Measurements from ENCODE around the gene CPNE2. TPM values are rescaled to one million over a fixed set of nuclear protein-coding genes. Genes with fewer than 3 reads are reported as not detected.
A peak's percentile ranks its signal among the peaks of the same experiment; 100 is the strongest.

The CPNE2 gene
- polyA plus RNA-seq, 3 donors, result 29.6 to 35.4 (median 31.4) TPM

DNA sequence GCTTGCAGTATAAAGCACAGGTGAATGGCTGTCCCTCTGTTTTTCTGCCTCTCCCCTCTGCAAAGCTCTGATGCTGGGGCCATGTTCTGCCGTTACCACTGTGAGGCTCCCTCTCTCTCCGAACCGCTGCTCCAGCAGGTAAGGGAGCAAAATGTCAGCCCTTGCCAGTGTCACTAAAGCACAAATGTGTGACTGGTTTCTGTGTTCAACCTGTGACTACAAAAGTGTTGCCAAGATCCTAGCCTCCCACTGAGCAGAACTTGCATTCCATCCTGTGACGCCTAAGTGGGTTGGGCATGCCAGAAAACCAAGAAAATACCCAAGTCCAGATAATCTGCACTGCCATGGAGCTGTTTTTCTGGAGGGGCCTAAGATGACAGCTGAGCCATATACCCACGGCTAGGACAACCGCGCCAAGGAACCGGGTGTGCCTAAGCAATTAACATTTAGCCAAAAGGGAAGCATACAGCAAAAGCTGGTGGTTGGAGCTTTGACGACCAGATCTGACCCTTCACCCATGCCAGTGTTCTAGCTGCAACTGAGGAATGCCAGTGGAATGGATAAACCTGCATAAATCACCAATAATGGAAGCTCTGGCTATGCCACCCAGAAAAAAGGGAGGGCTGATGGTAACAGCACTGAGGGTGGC lies 58.4 kb downstream of the CPNE2 start:
- no peak for DNase-seq (ENCODE audit: extremely low read depth in 1 of 11, low read depth in 9 of 11, low spot score in 4 of 11)

GRCh38 chr16:57151369-57151768 lies 59.0 kb downstream of the CPNE2 start:
- DNase-seq (ENCODE audit: extremely low read depth in 1 of 11, low read depth in 9 of 11, low spot score in 4 of 11), result no peak

DNA sequence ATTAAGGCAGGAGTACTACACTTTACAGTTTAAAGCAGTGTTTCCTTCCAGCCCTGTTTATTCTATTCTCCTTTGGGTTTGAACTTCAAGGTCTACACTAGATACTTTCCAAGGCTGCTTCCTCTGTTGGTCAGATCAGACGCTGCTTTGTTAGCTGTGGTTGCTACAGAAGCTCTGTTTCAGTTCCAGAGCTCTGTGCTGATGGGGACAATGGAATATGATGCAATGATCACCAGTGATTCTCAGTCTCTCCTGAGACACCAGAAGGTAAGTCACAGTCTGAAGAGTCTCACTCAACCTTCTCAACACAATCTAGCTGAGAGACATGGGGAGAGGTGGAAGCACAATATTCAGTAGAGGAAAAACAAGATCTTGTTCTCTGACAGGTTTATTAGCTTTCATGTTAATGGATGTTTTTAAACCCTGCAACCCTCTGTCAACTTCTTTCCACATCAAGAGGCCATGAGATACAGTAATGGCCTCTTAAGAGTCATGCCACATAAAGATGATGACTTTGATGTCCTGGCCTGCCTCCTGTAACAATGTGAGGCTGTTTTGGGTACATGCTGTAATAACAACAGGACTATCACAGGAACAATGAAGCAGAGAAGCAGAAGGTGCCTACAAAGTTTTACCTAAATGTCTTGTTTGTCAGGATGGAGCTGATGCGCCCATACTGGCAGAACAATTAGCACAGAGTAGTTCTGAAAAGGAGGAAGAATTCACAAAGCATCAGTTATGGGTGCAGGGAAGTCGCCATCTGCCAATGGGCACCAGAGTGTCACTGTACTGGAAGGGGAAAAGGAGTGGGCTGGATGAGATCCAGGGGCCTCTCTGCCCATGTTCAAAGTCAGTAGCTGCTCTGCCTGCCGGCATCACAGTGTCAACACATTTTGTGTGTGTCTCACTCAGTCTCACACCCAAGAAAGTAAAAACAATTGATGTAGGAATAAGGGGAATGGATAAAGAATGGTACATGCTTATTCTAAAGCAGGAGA lies 60.0 kb downstream of the CPNE2 start:
- no peak for DNase-seq (ENCODE audit: extremely low read depth in 1 of 11, low read depth in 9 of 11, low spot score in 4 of 11)

GRCh38 chr16:57153841-57154240 lies 61.5 kb downstream of the CPNE2 start:
- DNase-seq (ENCODE audit: extremely low read depth in 1 of 11, low read depth in 9 of 11, low spot score in 4 of 11), result no peak

GRCh38 chr16:57155702-57156350 lies 63.4 kb downstream of the CPNE2 start:
- no peak for DNase-seq (ENCODE audit: extremely low read depth in 1 of 11, low read depth in 9 of 11, low spot score in 4 of 11)

DNA sequence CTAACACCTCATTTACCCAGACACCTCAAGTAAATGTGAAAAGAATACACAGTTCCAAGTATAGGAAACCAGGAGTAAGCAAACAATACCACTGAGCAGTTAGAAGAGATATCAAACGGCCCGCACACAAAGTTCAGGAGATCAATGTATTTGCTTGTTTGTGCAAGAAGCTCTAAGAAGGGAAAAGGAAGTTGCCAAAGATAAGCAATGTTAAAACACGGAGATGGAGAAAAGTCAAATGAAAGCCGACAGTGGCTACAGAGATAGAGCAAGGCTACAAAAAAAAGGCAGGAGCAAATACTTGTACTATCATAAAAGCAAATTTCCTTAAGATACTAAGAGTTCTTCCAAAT lies 63.9 kb downstream of the CPNE2 start:
- DNase-seq (ENCODE audit: extremely low read depth in 1 of 11, low read depth in 9 of 11, low spot score in 4 of 11), result no peak

DNA sequence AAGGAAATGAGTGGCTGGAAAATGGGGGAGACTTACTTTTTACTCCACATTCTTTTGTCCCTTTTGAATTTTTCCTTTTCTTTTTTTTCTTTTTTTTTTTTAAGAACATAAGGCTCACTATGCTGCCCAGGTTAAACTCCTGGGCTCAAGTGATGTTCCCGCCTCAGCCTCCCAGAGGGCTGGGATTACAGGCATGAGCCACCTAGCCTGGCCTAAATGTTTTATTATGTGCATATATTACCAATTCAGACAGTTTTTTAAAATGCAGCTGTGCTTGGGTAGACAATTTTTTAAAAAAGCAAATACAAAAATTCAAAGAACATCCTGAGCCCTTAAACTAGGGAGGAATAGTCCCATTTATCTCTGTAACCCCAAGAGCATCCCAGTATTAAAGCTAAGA lies 65.2 kb downstream of the CPNE2 start:
- no peak for DNase-seq (ENCODE audit: extremely low read depth in 1 of 11, low read depth in 9 of 11, low spot score in 4 of 11)

- DNase-seq (ENCODE audit: extremely low read depth in 1 of 11, low read depth in 9 of 11, low spot score in 4 of 11), result no peak
Observed at GRCh38 chr16:57159447-57159846, 67.1 kb downstream of the CPNE2 start.

- DNase-seq (ENCODE audit: extremely low read depth in 1 of 11, low read depth in 9 of 11, low spot score in 4 of 11), result no peak
Observed at GRCh38 chr16:57163842-57164241, 71.5 kb downstream of the CPNE2 start.

DNA sequence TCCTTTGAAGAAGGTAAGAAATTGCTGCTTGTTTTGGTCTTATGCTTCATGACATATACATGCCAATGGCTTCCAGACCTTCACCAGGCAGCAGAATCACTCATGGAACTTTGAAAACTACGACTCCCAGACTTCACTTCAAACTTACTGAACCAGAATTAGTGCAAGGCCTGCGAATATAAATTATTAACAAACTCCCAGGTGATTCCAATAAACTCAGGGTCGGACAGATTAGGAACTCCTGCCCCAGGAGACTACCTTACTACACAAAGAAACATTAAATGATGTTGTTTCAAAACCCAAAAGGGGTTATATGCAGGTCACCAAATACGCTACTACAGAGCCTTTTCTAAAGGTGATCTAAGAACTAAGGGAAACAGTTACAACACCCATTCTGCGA lies 73.1 kb downstream of the CPNE2 start:
- no peak for DNase-seq (ENCODE audit: extremely low read depth in 1 of 11, low read depth in 9 of 11, low spot score in 4 of 11)

GRCh38 chr16:57165938-57166337 lies 73.6 kb downstream of the CPNE2 start:
- DNase-seq (ENCODE audit: extremely low read depth in 1 of 11, low read depth in 9 of 11, low spot score in 4 of 11), result no peak

DNA sequence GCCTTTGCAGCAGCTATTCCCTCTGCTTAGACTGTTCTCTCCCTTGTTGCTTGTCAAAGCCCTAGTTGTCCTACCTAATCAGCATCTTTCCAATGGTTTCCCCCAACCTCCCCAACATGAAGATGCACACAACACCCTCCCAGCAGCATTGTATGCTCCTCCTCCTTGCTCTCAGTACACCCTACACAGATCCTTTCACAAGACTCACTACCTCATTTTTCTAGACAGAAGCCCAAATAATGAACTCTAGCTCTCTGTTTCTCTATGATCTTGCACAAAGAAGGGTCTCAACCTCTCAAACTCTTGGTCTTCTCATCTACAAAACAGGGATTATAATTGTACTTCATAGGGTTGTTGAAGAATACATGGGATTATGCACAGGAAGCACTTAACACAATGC lies 74.1 kb downstream of the CPNE2 start:
- no peak for DNase-seq (ENCODE audit: extremely low read depth in 1 of 11, low read depth in 9 of 11, low spot score in 4 of 11)

GRCh38 chr16:57166951-57167350 lies 74.6 kb downstream of the CPNE2 start:
- DNase-seq (ENCODE audit: extremely low read depth in 1 of 11, low read depth in 9 of 11, low spot score in 4 of 11), result no peak

DNA sequence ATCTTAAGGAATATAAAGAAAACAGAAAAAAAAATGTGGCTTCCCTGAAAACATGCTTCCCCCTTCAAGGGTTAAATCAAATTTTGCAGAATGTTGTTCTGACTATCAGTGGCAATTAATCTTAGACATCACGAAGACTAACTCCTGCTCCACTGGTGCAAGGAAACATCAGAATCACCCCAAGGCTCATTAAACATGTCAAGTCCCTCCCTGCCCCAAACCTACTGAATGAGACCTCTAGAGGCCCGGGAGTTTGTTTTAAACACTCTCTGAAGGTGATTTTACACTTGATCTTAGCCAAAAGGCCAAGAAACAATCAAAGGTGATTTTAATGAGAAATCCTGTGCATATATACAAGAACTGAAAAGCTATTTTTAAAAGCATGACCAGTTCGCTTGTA lies 75.2 kb downstream of the CPNE2 start:
- DNase-seq (ENCODE audit: extremely low read depth in 1 of 11, low read depth in 9 of 11, low spot score in 4 of 11), result peak in 2 of 11 donors; percentile 40 to 64

DNA sequence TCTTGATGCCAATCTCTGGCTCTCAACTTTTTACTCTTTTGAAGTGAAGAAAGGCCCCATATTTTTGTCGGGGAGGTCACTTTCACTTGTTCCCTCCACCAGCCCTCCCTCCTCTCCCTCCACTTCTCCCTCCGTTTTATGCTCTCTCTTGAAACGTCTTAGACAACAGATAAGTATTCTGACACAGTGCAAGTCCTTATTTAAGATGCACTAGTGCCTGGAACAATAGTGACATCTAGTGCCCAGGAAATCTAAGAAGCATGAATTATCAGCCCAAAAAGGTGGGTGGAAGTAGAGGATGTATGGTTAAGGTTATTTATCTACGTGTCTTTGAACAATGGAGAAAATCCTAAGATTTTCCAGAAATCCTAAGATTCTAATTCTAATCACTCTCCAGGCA lies 75.6 kb downstream of the CPNE2 start:
- peak in 5 of 11 donors; percentile 42 to 71 (median 47) for DNase-seq (ENCODE audit: extremely low read depth in 1 of 11, low read depth in 9 of 11, low spot score in 4 of 11)

- no peak for DNase-seq (ENCODE audit: extremely low read depth in 1 of 11, low read depth in 9 of 11, low spot score in 4 of 11)
Observed at GRCh38 chr16:57169327-57169726, 76.9 kb downstream of the CPNE2 start.

DNA sequence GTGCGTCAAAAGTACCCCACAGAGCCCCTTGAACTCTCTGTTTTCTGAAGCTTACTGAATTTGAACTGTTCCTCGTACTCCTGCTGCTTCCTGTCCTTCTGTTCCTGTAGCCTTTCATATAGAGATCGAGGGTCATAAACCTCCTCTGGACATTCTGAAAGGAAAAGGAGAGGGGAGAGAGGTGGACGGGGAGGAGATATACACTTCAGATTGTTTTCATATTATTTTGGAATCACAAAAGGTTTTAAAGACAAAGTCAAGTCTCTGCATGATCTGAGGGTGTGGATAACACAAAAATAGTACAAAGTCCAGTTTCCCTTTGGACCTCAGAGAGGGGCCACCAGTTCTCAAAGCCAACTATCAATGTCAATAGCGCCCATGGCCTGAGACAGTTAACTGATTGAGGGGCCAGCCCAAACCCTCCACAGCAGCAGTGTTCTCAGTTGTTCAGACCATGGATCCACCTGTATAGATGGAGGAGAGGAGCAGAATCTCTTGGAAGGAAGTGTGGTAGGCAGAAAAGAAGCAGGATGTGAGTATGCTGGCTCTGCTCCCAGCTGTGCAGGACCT lies 80.4 kb downstream of the CPNE2 start:
- DNase-seq (ENCODE audit: extremely low read depth in 1 of 11, low read depth in 9 of 11, low spot score in 4 of 11), result no peak

GRCh38 chr16:57175896-57176295 lies 83.5 kb downstream of the CPNE2 start:
- DNase-seq (ENCODE audit: extremely low read depth in 1 of 11, low read depth in 9 of 11, low spot score in 4 of 11), result peak in 1 of 11 donors; percentile 20

- no peak for DNase-seq (ENCODE audit: extremely low read depth in 1 of 11, low read depth in 9 of 11, low spot score in 4 of 11)
Observed at GRCh38 chr16:57178196-57178595, 85.8 kb downstream of the CPNE2 start.

DNA sequence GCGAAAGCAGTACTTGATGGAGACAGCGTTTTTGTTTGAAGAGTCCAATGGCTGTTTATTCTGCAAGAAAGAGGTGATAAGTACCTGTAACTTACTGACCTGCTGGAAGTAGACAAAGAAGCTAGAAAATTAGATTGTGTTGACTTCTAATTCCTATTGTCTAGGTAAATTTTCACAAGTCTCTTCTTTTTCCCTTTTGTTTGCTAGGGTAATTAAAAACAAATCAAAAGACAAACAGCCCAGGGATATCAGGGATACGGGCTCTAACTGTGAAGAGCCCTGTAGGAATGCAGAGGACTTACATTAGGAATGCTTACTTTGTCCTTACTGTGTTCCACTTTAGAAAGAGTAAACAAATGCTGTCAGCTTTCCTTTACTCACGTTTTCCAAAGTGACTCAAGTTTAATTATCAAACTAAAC lies 86.4 kb downstream of the CPNE2 start:
- DNase-seq (ENCODE audit: extremely low read depth in 1 of 11, low read depth in 9 of 11, low spot score in 4 of 11), result no peak
